Measurements from ENCODE around the gene IFNGR2. TPM values are rescaled to one million over a fixed set of nuclear protein-coding genes. Genes with fewer than 3 reads are reported as not detected.
A peak's percentile ranks its signal among the peaks of the same experiment; 100 is the strongest.

The IFNGR2 gene
- total and polyA plus RNA-seq, 2 of the 8 experiments (the other 6 are each of a cell fraction or from before 2014, with no cell fraction given), result 36.0 to 46.4 TPM

DNA sequence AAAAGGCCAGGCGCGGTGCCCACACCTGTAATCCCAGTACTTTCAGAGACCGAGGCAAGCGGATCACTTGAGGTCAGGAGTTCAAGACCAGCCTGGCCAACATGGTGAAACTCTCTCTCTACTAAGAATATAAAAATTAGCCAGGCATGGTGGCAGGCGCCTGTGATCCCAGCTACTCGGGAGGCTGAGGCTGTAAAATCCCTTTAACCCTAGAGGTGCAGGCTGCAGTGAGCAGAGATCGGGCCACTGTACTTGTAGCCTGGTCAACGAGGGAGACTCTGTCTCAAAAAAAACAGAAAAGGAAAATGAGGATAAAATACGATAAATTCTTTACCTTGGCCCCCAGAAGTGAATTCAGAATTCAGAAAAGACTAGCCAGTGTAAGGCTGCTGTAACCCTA lies 75.0 kb downstream of the IFNGR2 start:
- ChIA-PET CTCF (ENCODE audit: partially characterized antibody) (no interaction called here), POLR2A (ENCODE audit: partially characterized antibody) (interaction anchor here (1.4 kb wide), 1 partner anchor 13 kb away, joined by 3 read pairs; the partner anchor contains the start of gene DNAJC28)
- 81% methylated on average over 9 of the region's 9 CpGs; no CpG with 5 or more reads in 1 of the 2 experiments for WGBS, 2 experiments (ENCODE audit: extremely low coverage in 1 of 2, insufficient coverage in 1 of 2, insufficient read length in 1 of 2, insufficient replicate concordance in 2 of 2, low coverage in 1 of 2, low lambda C conversion rate in 2 of 2, missing lambda C conversion rate in 1 of 2)
- H3K9ac ChIP-seq (replicated peaks in 1 of 4; ENCODE audit: extremely low read depth in 1 of 4, low read depth in 3 of 4, low read length in 3 of 4), result peak overlapping the region in 1 of 4 experiments; percentile 33; a peak in 1 of 7 replicates
- H4K8ac ChIP-seq (ENCODE audit: extremely low read depth, insufficient read depth, low read length), result no peak overlapping the region
- no peak overlapping the region for H2AK5ac ChIP-seq (ENCODE audit: low read depth, low read length)
- peaks cover 2% of the 10 kb centered on the region in 2 experiments for H4K20me1 ChIP-seq (replicated peaks in 1 of 2; ENCODE audit: control insufficient read depth in 1 of 2, insufficient read depth in 2 of 2, low read length in 2 of 2)
- H3K79me1 ChIP-seq (ENCODE audit: low read depth, low read length), result no peaks in the 10 kb centered on the region
- no peak overlapping the region for H2BK20ac ChIP-seq (ENCODE audit: low read length)
- no peak overlapping the region for H4K5ac ChIP-seq (ENCODE audit: insufficient read length, low read depth, low read length)
- H3K4me2 ChIP-seq (ENCODE audit: insufficient read depth in 1 of 2, low read depth in 2 of 2, low read length in 2 of 2), result peak overlapping the region; percentile 77 to 95
- H3K4me1 ChIP-seq (replicated peaks in 1 of 4; ENCODE audit: control insufficient read depth in 3 of 4, insufficient read depth in 4 of 4, low read length in 3 of 4), result 0 out of 7 replicates have a peak, but pooled peaks cover 0 to 6% (median 0%) of the 10 kb centered on the region in 4 experiments
- H3K4ac ChIP-seq (replicated peaks; ENCODE audit: insufficient read length, low read depth, low read length), result no peak overlapping the region
- H2BK5ac ChIP-seq (ENCODE audit: low read depth, low read length), result no peak overlapping the region
- no peak overlapping the region for H3K14ac ChIP-seq (ENCODE audit: insufficient read length)
- H3K4me3 ChIP-seq (ENCODE audit: extremely low read depth in 1 of 4, insufficient read depth in 2 of 4, low read depth in 3 of 4, low read length in 4 of 4), result peak overlapping the region; percentile 32 to 87 (median 76); a peak in 6 of 8 replicates
- no peak overlapping the region for H4K91ac ChIP-seq (replicated peaks; ENCODE audit: insufficient read length, low read length)
- H3K56ac ChIP-seq (replicated peaks; ENCODE audit: insufficient read length, low read depth, low read length), result no peak overlapping the region
- no peak overlapping the region for H3K18ac ChIP-seq (ENCODE audit: extremely low read depth, low read length)
- H3K79me2 ChIP-seq (ENCODE audit: control insufficient read depth in 1 of 2, insufficient read depth in 2 of 2, low read length in 2 of 2), result peaks cover 0 to 12% of the 10 kb centered on the region in 2 experiments; a peak in 1 of 4 replicates
- no peak overlapping the region for H2AFZ ChIP-seq (ENCODE audit: low read length)
- no peaks in the 10 kb centered on the region for H3K9me3 ChIP-seq (ENCODE audit: insufficient read depth in 2 of 2, low read depth in 1 of 2, low read length in 1 of 2)
- no peak overlapping the region for H2BK120ac ChIP-seq (replicated peaks; ENCODE audit: low read depth, low read length)
- DNase-seq (ENCODE audit: low read depth in 1 of 2, low spot score in 2 of 2), result no peak
- no peaks in the 10 kb centered on the region for H3K27me3 ChIP-seq (replicated peaks in 1 of 4; ENCODE audit: control insufficient read depth in 3 of 4, extremely low read depth in 1 of 4, insufficient read depth in 3 of 4, low read length in 3 of 4)
- no peak overlapping the region for H3K27ac ChIP-seq (ENCODE audit: low read depth, low read length)
- FAIRE-seq, result no peak
- no peak overlapping the region for H2BK12ac ChIP-seq (ENCODE audit: low read depth, low read length)
- H3K23me2 ChIP-seq (ENCODE audit: low read depth, low read length), result peaks cover 10% of the 10 kb centered on the region
- H2BK15ac ChIP-seq (ENCODE audit: low read length), result no peak overlapping the region
- no peak for TF ChIP-seq POLR2A (IDR thresholded peaks at IDR 0.05; ENCODE audit: control extremely low read depth in 1 of 2, low read depth in 2 of 2, low read length in 2 of 2)
- H3K36me3 ChIP-seq (ENCODE audit: control insufficient read depth in 2 of 4, insufficient read depth in 4 of 4, low read length in 3 of 4), result no peaks in the 10 kb centered on the region
- no peak overlapping the region for H3K23ac ChIP-seq (ENCODE audit: insufficient read length)
